NT2/D1 (cell line): ENCODE data around the gene PRDM10.

Source experiments
- SUZ12 ChIP-seq: IDR thresholded peaks from 2 replicates; pipeline ENCODE4 v1.6.1; 2011; ENCODE audit not compliant: insufficient read length, insufficient read depth; ENCODE audit errors: extremely low read depth
- YY1 ChIP-seq: IDR thresholded peaks from 2 replicates; pipeline ENCODE4 v1.6.1; 2011; ENCODE audit not compliant: insufficient read length, insufficient read depth
- ZNF274 ChIP-seq: IDR thresholded peaks from 2 replicates; pipeline ENCODE4 v1.6.1; 2011; ENCODE audit warnings: mild to moderate bottlenecking, low read depth, low read length

DNA sequence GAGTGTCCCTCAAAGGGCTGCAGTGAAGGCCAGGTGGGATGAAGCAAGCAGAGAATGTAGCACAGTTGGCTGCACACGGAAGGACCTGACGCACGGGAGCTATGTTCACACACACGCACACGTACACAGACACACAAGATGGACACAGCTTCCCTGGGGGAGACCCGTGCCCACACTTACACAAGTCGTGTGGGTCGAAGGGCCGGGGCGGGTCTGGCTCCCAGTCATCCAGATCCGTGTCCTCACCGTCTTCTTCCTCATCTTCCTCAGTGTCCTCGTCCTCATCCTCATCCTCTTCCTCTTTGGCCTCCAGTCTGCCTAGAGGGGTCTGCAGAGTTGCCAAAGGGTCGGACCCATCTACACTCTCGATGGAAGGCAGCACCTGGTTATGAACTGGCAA, 55.7 kb downstream of the PRDM10 start:
- TF ChIP-seq YY1 (no peak), ZNF274 (no peak), SUZ12 (no peak)
